GM21737 (cell line): ENCODE data around the gene TXK.
"Not testable (repeated sequence)": the region's sequence is repeated elsewhere in the genome, so short reads cannot be mapped to it uniquely, and the experiment has no call there.

Experiments
- ATAC-seq: cut with Tn5 transposase; IDR thresholded peaks from one replicate; pipeline ENCODE4 v1.9.1; 2021; ENCODE audit warnings: mild to moderate bottlenecking, moderate library complexity; ENCODE audit not compliant: unreplicated experiment

TXK gene

GRCh38 chr4:48134081-48134480, at the start of gene TXK:
Gene TXK (minus strand): TSS chr4:48134250. CDS start chr4:48134170, 80 bp downstream.
- no peak for ATAC-seq

- ATAC-seq: no peak
Observed at GRCh38 chr4:48180234-48180633, 46.2 kb upstream of the TXK start.

- ATAC-seq: no peak
Observed at GRCh38 chr4:48178931-48179330, 44.9 kb upstream of the TXK start.

- ATAC-seq: no peak
Observed at GRCh38 chr4:48175806-48176205, 41.8 kb upstream of the TXK start.

GRCh38 chr4:48175328-48175727, 41.3 kb upstream of the TXK start:
- no peak for ATAC-seq

- peak; percentile 52 for ATAC-seq
Observed at GRCh38 chr4:48173056-48173991, 39.3 kb upstream of the TXK start.

- ATAC-seq: no peak
Observed at GRCh38 chr4:48172651-48173050, 38.6 kb upstream of the TXK start.

- ATAC-seq: no peak
Observed at GRCh38 chr4:48169636-48170035, 35.6 kb upstream of the TXK start.

GRCh38 chr4:48167538-48168263, 33.7 kb upstream of the TXK start:
- no peak for ATAC-seq

- not testable (repeated sequence) for ATAC-seq
Observed at GRCh38 chr4:48164561-48164960, 30.5 kb upstream of the TXK start.

- ATAC-seq: no peak
Observed at GRCh38 chr4:48163746-48164145, 29.7 kb upstream of the TXK start.

- ATAC-seq: no peak
Observed at GRCh38 chr4:48162162-48162561, 28.1 kb upstream of the TXK start.

- ATAC-seq: no peak
Observed at GRCh38 chr4:48157271-48157670, 23.2 kb upstream of the TXK start.

GRCh38 chr4:48156423-48156822, 22.4 kb upstream of the TXK start:
- ATAC-seq: no peak

GRCh38 chr4:48153791-48154550, 19.9 kb upstream of the TXK start:
- no peak for ATAC-seq

GRCh38 chr4:48152259-48152658, 18.2 kb upstream of the TXK start:
- ATAC-seq: no peak

- no peak for ATAC-seq
Observed at GRCh38 chr4:48149827-48150370, 15.8 kb upstream of the TXK start.

GRCh38 chr4:48147621-48148020, 13.6 kb upstream of the TXK start:
- ATAC-seq: no peak

GRCh38 chr4:48141048-48141447, 7.0 kb upstream of the TXK start:
- no peak for ATAC-seq

GRCh38 chr4:48139691-48140090, 5.6 kb upstream of the TXK start:
- no peak for ATAC-seq

GRCh38 chr4:48138936-48139335, 4.9 kb upstream of the TXK start:
- peak; percentile 81 for ATAC-seq
